Keratinocyte (primary cell): ENCODE measurements around the gene HSPA1B. TPM values are rescaled to one million over a fixed set of nuclear protein-coding genes. Genes with fewer than 3 reads are reported as not detected.
A peak's percentile ranks its signal among the peaks of the same experiment; 100 is the strongest.
"Not testable (repeated sequence)": the region's sequence is repeated elsewhere in the genome, so short reads cannot be mapped to it uniquely, and the experiment has no call there.

Experiments
- DNase-seq: peaks from one replicate; pipeline ENCODE4 v3.0.0-alpha.2; 2011; ENCODE audit warnings: low read depth, missing footprints, low spot score
- FAIRE-seq: peaks from 2 replicates; lab custom pipeline; 2011; peaks lifted over from hg19 to GRCh38; lab: Jason Lieb, UNC
- H2AFZ ChIP-seq: 2 replicates; pipeline ENCODE4 v1.6.0; 2012; ENCODE audit warnings: low read length, control low read depth, inconsistent platforms; ENCODE audit not compliant: control insufficient read depth
- H3K27ac ChIP-seq: 2 replicates; pipeline ENCODE4 v1.5.1; 2011; ENCODE audit warnings: low read length; ENCODE audit not compliant: control insufficient read depth, insufficient read depth
- H3K27me3 ChIP-seq: 3 replicates; pipeline ENCODE4 v1.6.0; 2011; ENCODE audit warnings: low read length; ENCODE audit not compliant: control insufficient read depth, insufficient read depth; ENCODE audit errors: extremely low read depth
- H3K36me3 ChIP-seq, 2 experiments: 2 replicates in 1 of 2; 3 replicates in 1 of 2; pipeline ENCODE4 v1.5.1; 2011; ENCODE audit warnings: low read length in 2 of 2, mild to moderate bottlenecking in 1 of 2; ENCODE audit not compliant: control insufficient read depth in 2 of 2, insufficient read depth in 2 of 2; ENCODE audit errors: extremely low read depth in 1 of 2
- H3K4me1 ChIP-seq: 3 replicates; pipeline ENCODE4 v1.5.1; 2011; ENCODE audit warnings: low read length; ENCODE audit not compliant: control insufficient read depth, insufficient read depth; ENCODE audit errors: extremely low read depth
- H3K4me2 ChIP-seq: 3 replicates; pipeline ENCODE4 v1.6.0; 2011; ENCODE audit warnings: low read depth, low read length; ENCODE audit not compliant: control insufficient read depth, insufficient read depth; ENCODE audit errors: extremely low read depth
- H3K4me3 ChIP-seq, 3 experiments: fragments of 200-600 bp in 1 of 3; sonication (generic) in 1 of 3; 2 replicates in 2 of 3; 3 replicates in 1 of 3; pipeline ENCODE4 v1.5.1; 2011 to 2016; ENCODE audit warnings: low read length in 3 of 3, mild to moderate bottlenecking in 3 of 3, control low read depth in 2 of 3, inconsistent platforms in 1 of 3, low read depth in 1 of 3, mixed read lengths in 1 of 3, mixed run types in 1 of 3, moderate library complexity in 1 of 3; ENCODE audit not compliant: control insufficient read depth in 2 of 3, insufficient read depth in 2 of 3; ENCODE audit errors: extremely low read depth in 1 of 3
- H3K79me2 ChIP-seq: 2 replicates; pipeline ENCODE4 v1.6.0; 2012; ENCODE audit warnings: low read length; ENCODE audit not compliant: control insufficient read depth, insufficient read depth
- H3K9ac ChIP-seq: 3 replicates; pipeline ENCODE4 v1.6.0; 2011; ENCODE audit warnings: low read length; ENCODE audit not compliant: control insufficient read depth, insufficient read depth; ENCODE audit errors: extremely low read depth
- H3K9me1 ChIP-seq: 3 replicates; pipeline ENCODE4 v1.6.0; 2011; ENCODE audit warnings: low read length; ENCODE audit not compliant: control insufficient read depth, insufficient read depth; ENCODE audit errors: extremely low read depth
- H3K9me3 ChIP-seq: 2 replicates; pipeline ENCODE4 v1.5.1; 2012; ENCODE audit warnings: low read depth, low read length; ENCODE audit not compliant: control insufficient read depth
- H4K20me1 ChIP-seq: 3 replicates; pipeline ENCODE4 v1.6.0; 2011; ENCODE audit warnings: low read length; ENCODE audit not compliant: control insufficient read depth, insufficient read depth; ENCODE audit errors: extremely low read depth
- EZH2 ChIP-seq: IDR thresholded peaks from one replicate; pipeline ENCODE4 v1.6.1; 2012; ENCODE audit warnings: inconsistent platforms, mild to moderate bottlenecking, low read length, moderate library complexity
- dilution Hi-C: fragments of 300-500 bp; cut with MboI; formaldehyde crosslinking; loops from one replicate; pipeline ENCODE4 v1.7.0; 2020; ENCODE audit warnings: low sequenced_read_pairs; ENCODE audit not compliant: extremely low pct_ligation_motif_present
- polyA plus RNA-seq, 5 experiments: library from polyadenylated mRNA; depleted of rRNA in 3 of 5; stranded (reverse) in 3 of 5; stranded (forward) in 1 of 5; unstranded in 1 of 5; fragments of >200 nt; gene quantifications; 1 replicate in 1 of 5; 2 replicates in 3 of 5; 3 replicates in 1 of 5; pipeline versions ENCODE4 v1.2.1 to v1.2.3, GENCODE V29; 2011 to 2012; ENCODE audit warnings: missing spikeins in 2 of 5, low read depth in 1 of 5, low replicate concordance in 1 of 5
- TF ChIP-seq, protein P1 (sequence below), 3 experiments: IDR thresholded peaks in 1 of 3; conservative IDR thresholded peaks in 1 of 3; optimal IDR thresholded peaks in 1 of 3; 2 replicates in 2 of 3; 3 replicates in 1 of 3; pipeline versions ENCODE3 to v1.5.1; 2011; ENCODE audit warnings: low read length in 3 of 3, mild to moderate bottlenecking in 3 of 3, moderate library complexity in 2 of 3, control low read depth in 1 of 3, inconsistent platforms in 1 of 3; ENCODE audit not compliant: insufficient read depth in 2 of 3; ENCODE audit errors: extremely low read depth in 1 of 3

HSPA1B gene
- polyA plus RNA-seq, 1 donor (not counting 4 experiments of a cell fraction or from before 2014, with no cell fraction given), result 48.1 TPM

DNA sequence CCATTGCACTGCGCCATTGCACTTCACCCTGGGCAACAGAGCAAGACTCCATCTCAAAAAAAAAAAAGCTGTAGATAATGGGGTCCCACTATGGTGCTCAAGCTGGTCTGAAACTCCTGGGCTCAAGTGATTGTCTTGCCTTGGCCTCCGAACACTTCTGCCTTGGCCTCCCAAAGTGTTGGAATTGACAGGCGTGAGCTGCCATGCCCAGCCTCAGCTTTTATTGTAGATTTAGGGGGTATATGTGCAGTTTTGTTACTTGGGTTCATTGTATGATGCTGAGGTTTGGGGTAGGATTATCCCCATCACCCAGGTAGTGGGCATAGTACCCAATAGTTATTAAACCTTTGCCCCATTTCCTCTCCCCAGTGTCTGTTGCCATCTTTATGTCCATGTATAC lies 11.4 kb downstream of the HSPA1B start:
- Histone ChIP-seq H3K9me1 (peaks cover 2% of the 10 kb centered on the region), H2AFZ (no peak overlapping the region), H3K4me2 (peak overlapping the region; percentile 27), H3K79me2 (peaks cover 45% of the 10 kb centered on the region), H3K4me1 (peaks cover 15% of the 10 kb centered on the region), H4K20me1 (peaks cover 39% of the 10 kb centered on the region), H3K4me3 (peak overlapping the region in 1 of 3 experiments; percentile 34), H3K36me3 (peaks cover 23 to 37% of the 10 kb centered on the region in 2 experiments), H3K27me3 (no peaks in the 10 kb centered on the region), H3K9me3 (no peaks in the 10 kb centered on the region), H3K9ac (no peak overlapping the region), H3K27ac (no peak overlapping the region)
- TF ChIP-seq, protein P1, sequence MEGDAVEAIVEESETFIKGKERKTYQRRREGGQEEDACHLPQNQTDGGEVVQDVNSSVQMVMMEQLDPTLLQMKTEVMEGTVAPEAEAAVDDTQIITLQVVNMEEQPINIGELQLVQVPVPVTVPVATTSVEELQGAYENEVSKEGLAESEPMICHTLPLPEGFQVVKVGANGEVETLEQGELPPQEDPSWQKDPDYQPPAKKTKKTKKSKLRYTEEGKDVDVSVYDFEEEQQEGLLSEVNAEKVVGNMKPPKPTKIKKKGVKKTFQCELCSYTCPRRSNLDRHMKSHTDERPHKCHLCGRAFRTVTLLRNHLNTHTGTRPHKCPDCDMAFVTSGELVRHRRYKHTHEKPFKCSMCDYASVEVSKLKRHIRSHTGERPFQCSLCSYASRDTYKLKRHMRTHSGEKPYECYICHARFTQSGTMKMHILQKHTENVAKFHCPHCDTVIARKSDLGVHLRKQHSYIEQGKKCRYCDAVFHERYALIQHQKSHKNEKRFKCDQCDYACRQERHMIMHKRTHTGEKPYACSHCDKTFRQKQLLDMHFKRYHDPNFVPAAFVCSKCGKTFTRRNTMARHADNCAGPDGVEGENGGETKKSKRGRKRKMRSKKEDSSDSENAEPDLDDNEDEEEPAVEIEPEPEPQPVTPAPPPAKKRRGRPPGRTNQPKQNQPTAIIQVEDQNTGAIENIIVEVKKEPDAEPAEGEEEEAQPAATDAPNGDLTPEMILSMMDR (optimal IDR thresholded peaks at IDR 0.05 in 1 of 3, IDR thresholded peaks at IDR 0.05 in 1 of 3, conservative IDR thresholded peaks at IDR 0.05 in 1 of 3; ENCODE audit: extremely low read depth in 1 of 3, insufficient read depth in 2 of 3, low read length in 3 of 3), result no peak
- no peak for TF ChIP-seq EZH2
- dilution Hi-C loops, result no loop called here
- FAIRE-seq (no peak), DNase-seq (no peak)

DNA sequence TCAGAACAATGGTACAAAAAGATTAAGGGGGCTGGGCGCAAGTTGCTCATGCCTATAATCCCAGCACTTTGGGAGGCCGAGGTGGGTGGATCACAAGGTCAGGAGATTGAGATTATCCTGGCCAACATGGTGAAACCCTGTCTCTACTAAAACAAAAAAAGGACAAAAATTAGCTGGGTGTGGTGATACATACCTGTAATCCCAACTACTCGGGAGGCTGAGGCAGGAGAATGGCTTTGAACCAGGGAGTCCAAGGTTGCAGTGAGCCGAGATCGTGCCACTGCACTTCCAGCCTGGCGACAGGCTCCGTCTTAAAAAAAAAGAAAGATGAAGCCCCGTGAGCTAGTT lies 12.2 kb downstream of the HSPA1B start:
- DNase-seq, H3K4me2 ChIP-seq, H3K9me3 ChIP-seq, H3K27ac ChIP-seq, H3K9ac ChIP-seq, H3K27me3 ChIP-seq, dilution Hi-C loops, H3K4me3 ChIP-seq, FAIRE-seq, H3K9me1 ChIP-seq, H2AFZ ChIP-seq: not testable (repeated sequence)
- peaks cover 39% of the 10 kb centered on the region for H4K20me1 ChIP-seq
- peaks cover 23 to 37% of the 10 kb centered on the region in 2 experiments for H3K36me3 ChIP-seq
- H3K4me1 ChIP-seq, result peaks cover 15% of the 10 kb centered on the region
- H3K79me2 ChIP-seq, result peaks cover 44% of the 10 kb centered on the region

DNA sequence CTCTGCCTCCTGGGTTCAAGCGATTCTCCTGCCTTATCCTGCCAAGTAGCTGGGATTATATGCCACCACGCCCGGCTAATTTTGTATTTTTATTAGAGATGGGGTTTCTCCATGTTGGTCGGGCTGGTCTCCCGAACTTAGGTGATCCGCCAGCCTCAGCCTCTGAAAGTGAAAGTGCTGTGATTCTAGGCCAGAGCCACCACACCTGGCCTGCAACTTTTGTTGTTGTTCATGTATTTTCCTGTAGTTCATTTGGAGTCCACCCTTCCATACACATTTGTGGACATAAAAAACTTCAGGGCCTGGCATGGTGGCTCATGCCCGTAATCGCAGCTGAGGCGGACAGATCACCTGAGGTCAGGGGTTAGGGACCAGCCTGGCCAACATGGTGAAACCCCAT lies 14.5 kb downstream of the HSPA1B start:
- H3K79me2 ChIP-seq, result peaks cover 21% of the 10 kb centered on the region
- no peaks in the 10 kb centered on the region for H3K9me3 ChIP-seq
- peaks cover 27% of the 10 kb centered on the region for H4K20me1 ChIP-seq
- no peak overlapping the region for H3K27ac ChIP-seq
- DNase-seq (no peak), FAIRE-seq (no peak)
- H3K4me2 ChIP-seq, result no peak overlapping the region
- peaks cover 14% of the 10 kb centered on the region for H3K4me1 ChIP-seq
- TF ChIP-seq, protein P1 (optimal IDR thresholded peaks at IDR 0.05 in 1 of 3, IDR thresholded peaks at IDR 0.05 in 1 of 3, conservative IDR thresholded peaks at IDR 0.05 in 1 of 3; ENCODE audit: extremely low read depth in 1 of 3, insufficient read depth in 2 of 3, low read length in 3 of 3), result no peak
- no peak for TF ChIP-seq EZH2
- dilution Hi-C loops, result no loop called here
- no peak overlapping the region for H3K4me3 ChIP-seq
- H3K27me3 ChIP-seq, result no peaks in the 10 kb centered on the region
- H3K9ac ChIP-seq, result no peak overlapping the region
- H2AFZ ChIP-seq, result no peak overlapping the region
- H3K36me3 ChIP-seq, result peaks cover 23 to 25% of the 10 kb centered on the region in 2 experiments
- peaks cover 2% of the 10 kb centered on the region for H3K9me1 ChIP-seq
